CD4-positive, alpha-beta T cell (primary cell): ENCODE results near the gene TPCN2. TPM values are rescaled to one million over a fixed set of nuclear protein-coding genes. Genes with fewer than 3 reads are reported as not detected.

Source experiments
- ATAC-seq: fragments of 200-7000 bp; cut with Tn5 transposase; one replicate; pipeline ENCODE4 v1.10.0; 2022; ENCODE audit warnings: mild to moderate bottlenecking; ENCODE audit not compliant: poor library complexity
- CTCF ChIA-PET: fragments of 350-600 bp; sonication (Branson Sonifier 250); formaldehyde crosslinking; loops from one replicate; lab custom pipeline; 2021; ENCODE audit warnings: antibody characterized with exemption, inconsistent platforms; lab: Charles Lee
- POLR2A ChIA-PET: fragments of 350-600 bp; sonication (Branson Sonifier 250); formaldehyde crosslinking; loops from one replicate; lab custom pipeline; 2021; ENCODE audit warnings: antibody characterized with exemption, inconsistent platforms; lab: Charles Lee
- DNase-seq, 14 experiments: peaks; one replicate each; pipeline ENCODE4 v3.0.0-alpha.2; 2013 to 2020; ENCODE audit warnings: mixed read lengths in 2 of 14
- H3K27ac ChIP-seq, 2 donors: one replicate each; pipeline versions ENCODE4 v1.5.1 to v1.7.0; 2013; ENCODE audit warnings: low read length in 2 of 2, low read depth in 1 of 2, mild to moderate bottlenecking in 1 of 2
- H3K27me3 ChIP-seq, 2 experiments: 1 replicate in 1 of 2; 2 replicates in 1 of 2; pipeline versions ENCODE4 v1.6.1 to v1.7.0; 2013; ENCODE audit warnings: low read length in 2 of 2, control low read depth in 1 of 2, mild to moderate bottlenecking in 1 of 2, moderate library complexity in 1 of 2; ENCODE audit not compliant: insufficient read depth in 2 of 2, control insufficient read depth in 1 of 2
- H3K36me3 ChIP-seq: one replicate; pipeline ENCODE4 v1.6.1; 2013; ENCODE audit warnings: low read length, control low read depth; ENCODE audit not compliant: insufficient read depth
- H3K4me1 ChIP-seq: one replicate; pipeline ENCODE4 v1.6.1; 2013; ENCODE audit warnings: low read length, control low read depth; ENCODE audit not compliant: insufficient read depth
- H3K4me3 ChIP-seq: one replicate; pipeline ENCODE4 v1.5.1; 2013; ENCODE audit warnings: mild to moderate bottlenecking, low read length, moderate library complexity
- H3K9me3 ChIP-seq, 2 experiments: 1 replicate in 1 of 2; 2 replicates in 1 of 2; pipeline versions ENCODE4 v1.6.1 to v1.7.0; 2013; ENCODE audit warnings: low read length in 2 of 2, mild to moderate bottlenecking in 2 of 2, control low read depth in 1 of 2, moderate library complexity in 1 of 2; ENCODE audit not compliant: control insufficient read depth in 1 of 2, insufficient read depth in 1 of 2
- H3K27ac Mint-ChIP-seq: one replicate; pipeline ENCODE4 v1.8.0; 2020; ENCODE audit warnings: mixed read lengths
- H3K27me3 Mint-ChIP-seq: one replicate; pipeline ENCODE4 v1.8.0; 2021; ENCODE audit warnings: mixed read lengths
- H3K36me3 Mint-ChIP-seq: one replicate; pipeline ENCODE4 v1.8.0; 2021; ENCODE audit warnings: low read depth, mixed read lengths
- H3K4me1 Mint-ChIP-seq: one replicate; pipeline ENCODE4 v1.8.0; 2021; ENCODE audit warnings: low read depth, mixed read lengths
- H3K4me3 Mint-ChIP-seq: one replicate; pipeline ENCODE4 v1.8.0; 2020; ENCODE audit warnings: mild to moderate bottlenecking, mixed read lengths
- H3K9me3 Mint-ChIP-seq: one replicate; pipeline ENCODE4 v1.8.0; 2020; ENCODE audit warnings: mixed read lengths
- CTCF ChIP-seq: fragments of 200-600 bp; IDR thresholded peaks from one replicate; pipeline ENCODE4 v1.8.0; 2022; ENCODE audit warnings: antibody characterized with exemption, mild to moderate bottlenecking
- intact Hi-C, 2 experiments: fragments of 100-400 bp; cut with DNase I in 1 of 2; cut with micrococcal nuclease in 1 of 2; formaldehyde crosslinking; loops; one replicate each; pipeline versions ENCODE4 v1.15.1 to v1.9.0; 2023 to 2025; cut with DNase I, micrococcal nuclease
- total RNA-seq, 174 experiments: library from RNA in 2 of 174; stranded (reverse) in 2 of 174; gene quantifications; one replicate each; pipeline ENCODE4 v1.2.3 and lab custom pipeline; 2021 to 2026

TPCN2 gene
- total RNA-seq, 2 experiments from 2014 or later, result 10.2 to 11.5 TPM

GRCh38 chr11:69058511-69059270 lies 10.0 kb downstream of the TPCN2 start:
- Mint-ChIP-seq H3K9me3 (no peaks in the 10 kb centered on the region), H3K4me1 (no peaks in the 10 kb centered on the region), H3K4me3 (no peak overlapping the region), H3K36me3 (peaks cover 18% of the 10 kb centered on the region), H3K27ac (no peak overlapping the region), H3K27me3 (no peaks in the 10 kb centered on the region)
- CTCF ChIA-PET, result no interaction called here
- ATAC-seq (no peak), DNase-seq (no peak)
- H3K4me3 ChIP-seq, result no peak overlapping the region
- H3K36me3 ChIP-seq, result peaks cover 17% of the 10 kb centered on the region
- intact Hi-C loops, result loop anchor here in 1 of 2 experiments (10.0 kb wide), 1 partner anchor 1146 kb away; the partner anchor contains the start of gene FADD
- no peak overlapping the region for H3K27ac ChIP-seq
- H3K4me1 ChIP-seq, result peaks cover 5% of the 10 kb centered on the region
- H3K9me3 ChIP-seq, result no peaks in the 10 kb centered on the region
- POLR2A ChIA-PET, result no interaction called here
- no peaks in the 10 kb centered on the region for H3K27me3 ChIP-seq
- TF ChIP-seq CTCF, result no peak

- TF ChIP-seq CTCF, result no peak
- Histone ChIP-seq H3K9me3 (no peaks in the 10 kb centered on the region), H3K36me3 (peaks cover 18% of the 10 kb centered on the region), H3K4me1 (peaks cover 5% of the 10 kb centered on the region), H3K4me3 (no peak overlapping the region), H3K27me3 (no peaks in the 10 kb centered on the region), H3K27ac (no peak overlapping the region)
- Mint-ChIP-seq H3K36me3 (peaks cover 14% of the 10 kb centered on the region), H3K9me3 (no peaks in the 10 kb centered on the region), H3K4me3 (no peak overlapping the region), H3K4me1 (no peaks in the 10 kb centered on the region), H3K27ac (no peak overlapping the region), H3K27me3 (no peaks in the 10 kb centered on the region)
- intact Hi-C loops, result loop anchor here in 1 of 2 experiments (10.0 kb wide), 1 partner anchor 1145 kb away; the partner anchor contains the start of gene FADD
- ChIA-PET POLR2A (no interaction called here), CTCF (no interaction called here)
- no peak for ATAC-seq
- DNase-seq, result no peak
Observed at GRCh38 chr11:69059429-69059828, 10.7 kb downstream of the TPCN2 start.

GRCh38 chr11:69059985-69060384 lies 11.3 kb downstream of the TPCN2 start:
- H3K36me3 Mint-ChIP-seq, result peaks cover 14% of the 10 kb centered on the region
- POLR2A ChIA-PET, result no interaction called here
- H3K4me1 Mint-ChIP-seq, result no peaks in the 10 kb centered on the region
- TF ChIP-seq CTCF, result no peak
- no peaks in the 10 kb centered on the region for H3K9me3 Mint-ChIP-seq
- peaks cover 5% of the 10 kb centered on the region for H3K4me1 ChIP-seq
- no peak overlapping the region for H3K4me3 Mint-ChIP-seq
- H3K9me3 ChIP-seq, result no peaks in the 10 kb centered on the region
- H3K27me3 ChIP-seq, result no peaks in the 10 kb centered on the region
- H3K27ac Mint-ChIP-seq, result no peak overlapping the region
- no peak for DNase-seq
- CTCF ChIA-PET, result no interaction called here
- no peak overlapping the region for H3K4me3 ChIP-seq
- peaks cover 18% of the 10 kb centered on the region for H3K36me3 ChIP-seq
- intact Hi-C loops, result loop anchor here in 1 of 2 experiments (10.0 kb wide), 1 partner anchor 1145 kb away; the partner anchor contains the start of gene FADD
- no peaks in the 10 kb centered on the region for H3K27me3 Mint-ChIP-seq
- ATAC-seq, result no peak
- no peak overlapping the region for H3K27ac ChIP-seq
